GM12872 (cell line): ENCODE results near the gene IFT22.

Experiments used
- TF ChIP-seq, protein P1 (sequence below): IDR thresholded peaks from 3 replicates; pipeline ENCODE4 v1.5.1; 2011; ENCODE audit warnings: low read depth, mild to moderate bottlenecking, low read length, moderate library complexity; ENCODE audit not compliant: insufficient read depth

IFT22 gene

DNA sequence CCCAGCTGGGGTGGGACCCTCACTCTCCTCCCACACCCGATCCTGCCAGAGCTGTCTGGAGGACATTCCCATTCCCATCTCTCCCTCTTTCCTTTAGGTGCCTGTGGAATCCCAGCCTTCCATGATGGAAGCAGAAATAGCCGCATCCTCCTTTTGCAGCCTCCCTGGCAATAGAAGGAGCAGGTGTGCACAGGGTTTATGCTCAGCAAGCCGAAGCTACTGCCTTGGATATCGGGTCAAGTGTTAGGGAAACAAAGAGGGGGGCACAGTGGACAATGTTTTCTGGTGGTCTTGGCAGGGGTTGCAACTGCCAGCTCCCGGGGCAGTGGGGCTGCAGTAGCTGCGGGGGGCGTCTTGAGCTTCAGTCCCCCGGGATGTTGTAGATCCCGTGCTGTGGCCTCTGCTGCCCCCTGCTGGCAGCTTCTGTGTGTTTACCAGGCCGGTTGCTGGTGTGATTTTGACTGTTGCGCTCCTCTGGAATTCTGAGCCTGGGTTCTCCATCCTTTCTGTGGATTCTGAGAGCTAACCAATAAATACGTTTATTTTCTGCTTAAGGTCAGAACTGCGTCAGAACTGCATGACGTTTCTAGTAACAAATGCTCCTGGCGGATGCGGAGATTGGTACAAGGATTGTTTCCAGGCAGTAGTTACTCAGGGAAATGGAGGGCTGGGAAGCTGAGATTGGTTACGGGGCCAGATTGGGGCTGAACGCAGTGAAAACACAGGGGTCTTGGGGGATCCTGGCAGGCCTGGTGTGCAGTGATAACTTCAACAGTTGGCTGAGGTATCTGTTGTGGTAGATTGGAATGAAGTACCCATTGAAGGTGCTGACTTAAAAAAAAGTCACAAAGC, 31.2 kb downstream of the IFT22 start:
- TF ChIP-seq, protein P1, sequence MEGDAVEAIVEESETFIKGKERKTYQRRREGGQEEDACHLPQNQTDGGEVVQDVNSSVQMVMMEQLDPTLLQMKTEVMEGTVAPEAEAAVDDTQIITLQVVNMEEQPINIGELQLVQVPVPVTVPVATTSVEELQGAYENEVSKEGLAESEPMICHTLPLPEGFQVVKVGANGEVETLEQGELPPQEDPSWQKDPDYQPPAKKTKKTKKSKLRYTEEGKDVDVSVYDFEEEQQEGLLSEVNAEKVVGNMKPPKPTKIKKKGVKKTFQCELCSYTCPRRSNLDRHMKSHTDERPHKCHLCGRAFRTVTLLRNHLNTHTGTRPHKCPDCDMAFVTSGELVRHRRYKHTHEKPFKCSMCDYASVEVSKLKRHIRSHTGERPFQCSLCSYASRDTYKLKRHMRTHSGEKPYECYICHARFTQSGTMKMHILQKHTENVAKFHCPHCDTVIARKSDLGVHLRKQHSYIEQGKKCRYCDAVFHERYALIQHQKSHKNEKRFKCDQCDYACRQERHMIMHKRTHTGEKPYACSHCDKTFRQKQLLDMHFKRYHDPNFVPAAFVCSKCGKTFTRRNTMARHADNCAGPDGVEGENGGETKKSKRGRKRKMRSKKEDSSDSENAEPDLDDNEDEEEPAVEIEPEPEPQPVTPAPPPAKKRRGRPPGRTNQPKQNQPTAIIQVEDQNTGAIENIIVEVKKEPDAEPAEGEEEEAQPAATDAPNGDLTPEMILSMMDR: peak; percentile 66

DNA sequence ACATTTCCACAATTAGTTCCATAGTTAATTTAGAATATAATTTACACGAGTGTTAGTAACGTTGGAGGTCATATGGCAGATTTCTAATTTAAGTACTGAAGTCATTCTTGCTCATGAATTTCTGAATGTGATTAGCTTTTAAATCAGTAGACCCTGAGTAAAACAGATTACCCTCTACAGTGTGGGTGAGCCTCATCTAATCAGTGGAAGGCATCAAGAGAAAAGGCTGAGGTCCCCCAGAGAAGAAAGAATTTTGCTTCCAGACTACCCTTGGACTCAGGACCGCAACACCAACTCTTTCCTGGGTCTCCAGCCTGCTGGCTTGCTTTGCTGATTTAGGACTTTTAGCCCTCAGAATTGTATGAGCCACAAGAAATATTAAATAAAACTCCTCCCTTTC, 33.2 kb downstream of the IFT22 start:
- TF ChIP-seq, protein P1: no peak

DNA sequence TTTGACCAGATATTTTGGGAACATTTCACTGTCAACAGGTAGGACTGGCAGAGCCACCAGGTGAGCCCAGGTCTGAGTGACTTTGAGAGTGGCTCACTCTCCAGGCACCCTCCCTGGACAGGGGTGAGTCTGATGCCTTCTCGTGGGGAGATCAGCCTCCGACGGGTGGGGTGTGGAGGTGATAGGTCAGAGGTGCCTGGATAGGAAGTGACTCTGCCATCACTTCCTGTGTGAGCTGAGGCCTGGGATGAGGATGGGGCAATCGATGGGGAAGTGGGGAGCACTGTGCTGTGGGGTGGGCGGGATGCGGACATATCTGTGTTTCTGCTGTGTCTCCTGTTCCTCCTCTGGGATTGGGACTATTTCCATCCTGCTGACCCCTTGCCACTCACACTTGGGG, 34.6 kb downstream of the IFT22 start:
- TF ChIP-seq, protein P1: no peak

DNA sequence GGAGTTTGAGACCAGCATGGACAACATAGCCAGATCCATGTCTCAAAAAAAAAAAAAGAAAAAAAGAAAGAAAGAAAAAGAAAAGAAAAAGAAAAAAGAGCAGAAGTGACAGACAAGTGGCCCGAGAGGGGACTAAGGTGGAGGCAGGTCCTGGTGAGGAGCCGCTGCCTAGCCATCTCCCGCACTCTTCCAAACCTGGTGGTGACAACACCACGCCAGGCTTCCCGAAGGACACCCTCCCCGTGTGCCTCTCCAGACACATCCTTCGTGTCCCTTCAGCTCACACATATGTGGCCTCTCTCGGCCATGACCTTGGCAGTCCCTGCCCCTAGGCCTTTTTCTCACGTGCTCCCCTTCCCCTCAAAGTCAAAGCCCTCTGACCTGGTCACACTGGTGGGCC, 36.4 kb downstream of the IFT22 start:
- TF ChIP-seq, protein P1: no peak

DNA sequence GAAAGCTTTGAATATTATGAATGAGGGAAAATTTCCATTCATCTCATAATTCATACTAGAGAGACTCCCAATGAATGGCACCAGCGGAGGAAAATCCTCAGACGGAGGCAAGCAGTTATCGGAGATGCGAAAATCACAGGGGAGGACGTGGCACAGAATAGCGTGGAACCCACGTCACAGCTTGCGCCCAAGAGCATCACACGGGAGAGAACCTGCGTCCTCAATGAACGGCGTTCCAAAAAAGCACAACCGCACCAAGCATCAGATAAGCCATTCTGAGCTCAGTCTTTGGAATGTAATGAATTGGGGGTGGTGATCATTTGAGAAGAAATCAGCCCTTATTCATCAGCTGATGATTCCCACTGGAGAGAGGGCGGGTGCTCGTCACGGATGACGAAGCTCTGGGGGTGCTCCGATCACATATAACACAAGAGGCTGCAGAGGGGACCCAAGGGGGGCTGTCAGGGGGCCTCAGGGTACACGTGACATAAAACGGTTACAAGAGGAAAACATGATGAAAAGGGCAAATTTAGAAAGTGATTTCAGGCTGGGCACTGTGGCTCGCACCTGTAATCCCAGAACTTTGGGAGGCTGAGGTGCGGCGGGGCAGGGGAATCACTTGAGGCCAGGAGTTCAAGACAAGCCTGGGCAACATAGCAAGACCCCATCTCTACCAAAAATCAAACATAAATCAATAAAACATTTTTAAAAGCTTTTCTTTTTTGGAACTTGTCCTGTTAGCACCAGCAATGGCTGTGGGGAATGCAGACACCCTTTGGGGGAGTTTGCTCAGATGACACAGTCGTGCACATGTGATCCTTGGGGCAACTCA, 42.9 kb downstream of the IFT22 start:
- TF ChIP-seq, protein P1: no peak

DNA sequence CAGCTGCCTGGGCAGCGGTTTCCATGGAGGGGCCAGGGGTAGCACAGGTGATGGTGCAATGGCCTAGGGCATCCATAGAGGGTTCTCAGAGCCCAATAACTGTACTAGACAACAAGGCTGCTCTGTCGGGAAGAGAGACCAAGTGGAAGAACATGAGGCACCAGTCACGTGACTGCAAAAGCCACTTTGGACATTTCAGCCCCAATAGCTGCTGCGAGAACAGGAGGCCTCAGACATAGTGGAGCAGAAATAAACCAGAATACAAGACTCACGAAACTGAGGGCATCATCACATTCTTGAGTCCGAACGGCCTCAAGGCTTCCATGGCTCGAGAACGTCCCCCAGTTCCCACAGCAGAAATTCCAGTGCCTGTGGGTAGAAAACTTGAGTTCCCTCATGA, 44.5 kb downstream of the IFT22 start:
- TF ChIP-seq, protein P1: no peak

DNA sequence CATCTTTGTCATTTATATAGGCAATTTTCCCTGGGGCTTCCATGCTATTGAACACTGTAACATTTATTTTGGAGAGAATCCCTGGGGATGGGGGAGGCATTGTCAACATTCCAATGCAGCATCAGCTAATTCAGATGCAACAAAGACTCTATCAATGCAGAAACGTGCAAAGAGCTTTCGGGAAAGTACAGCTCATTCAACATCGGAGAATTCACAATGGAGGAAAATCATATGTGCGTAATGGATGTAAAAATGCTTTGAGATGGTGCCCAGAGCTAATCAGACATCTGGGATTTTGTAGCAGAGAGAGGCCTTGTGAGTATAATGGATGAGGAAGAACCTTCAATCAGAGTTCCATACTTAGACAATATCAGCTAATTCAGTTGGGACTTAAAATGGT, 48.4 kb downstream of the IFT22 start:
- TF ChIP-seq, protein P1: no peak
